Measurements from ENCODE around the gene CILP2.

CILP2 gene

GRCh38 chr19:19529783-19530422, 8.2 kb upstream of the CILP2 start:
- DNase-seq: no peak

- no peak for DNase-seq
These were observed 7.7 kb upstream of the CILP2 start for GRCh38 chr19:19530423-19530804.

GRCh38 chr19:19530889-19531288, 7.2 kb upstream of the CILP2 start:
- DNase-seq: no peak

GRCh38 chr19:19531951-19532805, 5.9 kb upstream of the CILP2 start:
- DNase-seq: peak; percentile 79

GRCh38 chr19:19532806-19533701, 5.0 kb upstream of the CILP2 start:
- no peak for DNase-seq

GRCh38 chr19:19533841-19534240, 4.2 kb upstream of the CILP2 start:
- no peak for DNase-seq

- DNase-seq: no peak
These were observed 3.4 kb upstream of the CILP2 start for GRCh38 chr19:19534556-19535265.

GRCh38 chr19:19535311-19536191, 2.5 kb upstream of the CILP2 start:
- DNase-seq: no peak

- DNase-seq: no peak
These were observed 703 bp upstream of the CILP2 start for GRCh38 chr19:19537075-19538048.

GRCh38 chr19:19538785-19539166, 711 bp downstream of the CILP2 start:
- DNase-seq: no peak

GRCh38 chr19:19539698-19540063, 1.6 kb downstream of the CILP2 start:
- DNase-seq: no peak

- peak; percentile 82 for DNase-seq
These were observed 2.1 kb downstream of the CILP2 start for GRCh38 chr19:19540064-19540714.

GRCh38 chr19:19540715-19541515, 2.9 kb downstream of the CILP2 start:
- DNase-seq: peak; percentile 82

GRCh38 chr19:19541616-19542015, 3.6 kb downstream of the CILP2 start:
- no peak for DNase-seq

- no peak for DNase-seq
These were observed 4.4 kb downstream of the CILP2 start for GRCh38 chr19:19542507-19542906.

GRCh38 chr19:19543101-19543500, 5.0 kb downstream of the CILP2 start:
- no peak for DNase-seq

GRCh38 chr19:19543640-19544039, 5.6 kb downstream of the CILP2 start:
- DNase-seq: no peak

GRCh38 chr19:19544257-19544953, 6.3 kb downstream of the CILP2 start:
- no peak for DNase-seq

Measured in CD4-positive, alpha-beta T cell treated with Interleukin-15 for 1 hour (primary cell).